ENCODE measurements around the gene ADCY2. TPM values are rescaled to one million over a fixed set of nuclear protein-coding genes. Genes with fewer than 3 reads are reported as not detected.

ADCY2 gene
- total and polyA plus RNA-seq, 9 of the 15 experiments (the other 6 are each of a cell fraction or from before 2014, with no cell fraction given): 0.01 to 0.15 (median 0.03) TPM; not detected in 5

- TF ChIP-seq MLLT1 (IDR thresholded peaks at IDR 0.05) (peak in 1 of 2 experiments; percentile 55; a peak in 1 of 4 replicates), RB1 (IDR thresholded peaks at IDR 0.05; ENCODE audit: low read depth) (peak; percentile 57), HMG20B (CRISPR knock-in tag; IDR thresholded peaks at IDR 0.05) (no peak), FIP1L1 (IDR thresholded peaks at IDR 0.05; ENCODE audit: low read depth, low read length, poor library complexity, severe bottlenecking) (peak; percentile 42), TAF15 (IDR thresholded peaks at IDR 0.05; ENCODE audit: low read depth, low read length) (no peak), U2AF1 (optimal IDR thresholded peaks at IDR 0.05; ENCODE audit: low read depth, low read length) (peak; percentile 66), TBL1XR1 (IDR thresholded peaks at IDR 0.05; ENCODE audit: low read length in 2 of 2) (peak in 1 of 2 experiments; percentile 64; a peak in 2 of 4 replicates), CREB3 (tag; conservative IDR thresholded peaks at IDR 0.05; ENCODE audit: low read depth) (no peak), ZNF589 (CRISPR knock-in tag; IDR thresholded peaks at IDR 0.05; ENCODE audit: low read depth) (no peak), ZNF717 (CRISPR knock-in tag; IDR thresholded peaks at IDR 0.05) (no peak), RBM39 (optimal IDR thresholded peaks at IDR 0.05; ENCODE audit: low read depth, low read length) (no peak), MAZ (CRISPR knock-in tag; conservative IDR thresholded peaks at IDR 0.05 in 1 of 2, IDR thresholded peaks at IDR 0.05 in 1 of 2) (peak; percentile 42 to 80; a peak in 2 of 4 replicates), ARID2 (IDR thresholded peaks at IDR 0.05) (no peak), NR1H2 (CRISPR knock-in tag; IDR thresholded peaks at IDR 0.05) (no peak), ELF4 (CRISPR knock-in tag; IDR thresholded peaks at IDR 0.05) (no peak), ZNF431 (CRISPR knock-in tag; IDR thresholded peaks at IDR 0.05) (0 out of 2 replicates have a peak, but pooled peaks have one; percentile 38), NCOA6 (IDR thresholded peaks at IDR 0.05) (peak; percentile 71), ZBTB17 (CRISPR knock-in tag; IDR thresholded peaks at IDR 0.05) (no peak), MAX (CRISPR knock-in tag; IDR thresholded peaks at IDR 0.05) (peak; percentile 50), SMARCC2 (IDR thresholded peaks at IDR 0.05; ENCODE audit: low read depth) (no peak), MYC (IDR thresholded peaks at IDR 0.05; ENCODE audit: low read depth, low read length) (peak; percentile 59; the same call in 1 of the 2 replicates), MYC (CRISPR knock-in tag; IDR thresholded peaks at IDR 0.05; ENCODE audit: borderline replicate concordance, low read depth) (no peak; the same call in 1 of the 2 replicates), RBFOX2 (IDR thresholded peaks at IDR 0.05; ENCODE audit: low read depth, low read length) (peak; percentile 95), POLR2AphosphoS2 (IDR thresholded peaks at IDR 0.05; ENCODE audit: low read length) (no peak), MEIS2 (IDR thresholded peaks at IDR 0.05; ENCODE audit: partially characterized antibody) (no peak), BHLHE40 (IDR thresholded peaks at IDR 0.05; ENCODE audit: low read length) (0 out of 2 replicates have a peak, but pooled peaks have one; percentile 4), LEF1 (IDR thresholded peaks at IDR 0.05) (no peak), SMARCA5 (IDR thresholded peaks at IDR 0.05) (no peak)
Measured at GRCh38 chr5:7868773-7869473, 473.0 kb downstream of the ADCY2 start, which contains the start of the genes FASTKD3 and MTRR (continued).

Measured in K562 (cell line).